ENCODE data around the gene CD79B.
"Not testable (repeated sequence)": the region's sequence is repeated elsewhere in the genome, so short reads cannot be mapped to it uniquely, and the experiment has no call there.

The CD79B gene

GRCh38 chr17:63911041-63911635, 21.0 kb downstream of the CD79B start, which contains the start of gene CSHL1:
Gene CSHL1 (minus strand): TSS chr17:63911258. CDS start chr17:63911196, 62 bp downstream.
- no peak within 1 kb of the TSS for H3K4me3 ChIP-seq (ENCODE audit: low read length)
- no peaks in the 10 kb centered on the region for H3K4me1 ChIP-seq (ENCODE audit: control insufficient read depth, insufficient read depth, low read length)
- H3K9ac ChIP-seq (ENCODE audit: low read length) = no peak within 1 kb of the TSS

GRCh38 chr17:63910096-63910495, 22.0 kb downstream of the CD79B start:
- H3K4me3 ChIP-seq (ENCODE audit: low read length) = no peak overlapping the region
- no peaks in the 10 kb centered on the region for H3K36me3 ChIP-seq (ENCODE audit: control insufficient read depth, insufficient read depth, low read length)
- H3K27me3 ChIP-seq (ENCODE audit: control insufficient read depth, insufficient read depth, low read length) = peaks cover 3% of the 10 kb centered on the region
- no peaks in the 10 kb centered on the region for H3K4me1 ChIP-seq (ENCODE audit: control insufficient read depth, insufficient read depth, low read length)
- H3K27ac ChIP-seq (ENCODE audit: low read depth, low read length) = no peak overlapping the region
- no peak overlapping the region for H3K9ac ChIP-seq (ENCODE audit: low read length)

More at GRCh38 chr17:63911041-63911635, 21.0 kb downstream of the CD79B start, which contains the start of gene CSHL1:
- no peaks in the 10 kb centered on the region for H3K36me3 ChIP-seq (ENCODE audit: control insufficient read depth, insufficient read depth, low read length)
- peaks cover 3% of the 10 kb centered on the region for H3K27me3 ChIP-seq (ENCODE audit: control insufficient read depth, insufficient read depth, low read length)
- H3K27ac ChIP-seq (ENCODE audit: low read depth, low read length) = no peak within 1 kb of the TSS

GRCh38 chr17:63909586-63909985, 22.5 kb downstream of the CD79B start:
- H3K4me1 ChIP-seq (ENCODE audit: control insufficient read depth, insufficient read depth, low read length); H3K27ac ChIP-seq (ENCODE audit: low read depth, low read length); H3K4me3 ChIP-seq (ENCODE audit: low read length); H3K36me3 ChIP-seq (ENCODE audit: control insufficient read depth, insufficient read depth, low read length); H3K9ac ChIP-seq (ENCODE audit: low read length); H3K27me3 ChIP-seq (ENCODE audit: control insufficient read depth, insufficient read depth, low read length): not testable (repeated sequence)

DNA sequence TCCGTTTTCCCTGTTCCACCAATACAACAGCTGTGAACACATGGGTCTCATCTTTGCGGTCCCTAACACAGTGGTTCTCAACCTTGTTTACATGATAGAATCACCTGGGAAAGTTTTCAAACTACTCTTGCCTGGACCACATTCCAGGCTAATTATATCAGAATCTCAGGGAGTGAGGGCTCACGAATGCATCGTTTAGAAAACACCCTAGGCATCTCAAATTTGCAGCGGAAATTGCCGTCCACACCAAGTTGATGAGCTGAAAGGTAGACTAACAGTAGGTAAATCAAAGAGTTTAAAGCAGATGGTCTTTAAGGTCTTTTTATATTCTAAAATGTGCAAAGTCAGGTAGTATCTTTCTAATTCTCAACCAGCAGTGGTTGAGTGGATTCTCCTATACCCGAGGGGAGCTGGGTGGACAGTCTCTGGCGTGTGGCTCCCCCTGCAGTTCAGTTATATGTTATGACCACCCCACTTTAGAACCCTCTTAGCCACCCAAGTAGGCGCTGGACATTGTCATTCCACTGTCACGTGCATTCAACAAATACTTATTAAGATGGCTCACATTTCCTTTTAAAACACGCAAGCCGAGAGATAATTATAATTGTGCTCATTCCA, 24.9 kb downstream of the CD79B start:
- H3K36me3 ChIP-seq (ENCODE audit: control insufficient read depth, insufficient read depth, low read length); H3K4me1 ChIP-seq (ENCODE audit: control insufficient read depth, insufficient read depth, low read length); H3K27ac ChIP-seq (ENCODE audit: low read depth, low read length); H3K4me3 ChIP-seq (ENCODE audit: low read length); H3K9ac ChIP-seq (ENCODE audit: low read length); H3K27me3 ChIP-seq (ENCODE audit: control insufficient read depth, insufficient read depth, low read length): not testable (repeated sequence)

DNA sequence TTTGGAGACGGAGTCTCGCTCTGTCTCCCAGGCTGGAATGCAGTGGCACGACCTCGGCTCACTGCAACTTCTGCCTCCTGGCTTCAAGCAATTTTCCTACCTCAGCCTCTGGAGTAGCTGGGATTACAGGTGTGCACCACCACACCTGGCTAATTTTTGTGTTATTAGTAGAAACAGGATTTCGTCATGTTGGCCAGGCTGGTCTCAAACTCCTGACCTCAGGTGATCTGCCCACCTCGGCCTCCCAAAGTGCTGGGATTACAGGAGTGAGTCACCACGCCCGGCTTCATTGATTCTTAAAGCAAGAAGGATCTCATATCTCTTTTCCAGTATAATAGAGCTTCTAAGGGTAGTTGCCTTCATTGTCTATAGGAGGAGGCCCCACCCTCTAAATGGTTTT, 27.3 kb downstream of the CD79B start:
- not testable (repeated sequence) for H3K4me1 ChIP-seq (ENCODE audit: control insufficient read depth, insufficient read depth, low read length); H3K36me3 ChIP-seq (ENCODE audit: control insufficient read depth, insufficient read depth, low read length); H3K27ac ChIP-seq (ENCODE audit: low read depth, low read length); H3K9ac ChIP-seq (ENCODE audit: low read length); H3K27me3 ChIP-seq (ENCODE audit: control insufficient read depth, insufficient read depth, low read length); H3K4me3 ChIP-seq (ENCODE audit: low read length)

- H3K4me1 ChIP-seq (ENCODE audit: control insufficient read depth, insufficient read depth, low read length); H3K9ac ChIP-seq (ENCODE audit: low read length); H3K27me3 ChIP-seq (ENCODE audit: control insufficient read depth, insufficient read depth, low read length); H3K36me3 ChIP-seq (ENCODE audit: control insufficient read depth, insufficient read depth, low read length); H3K27ac ChIP-seq (ENCODE audit: low read depth, low read length); H3K4me3 ChIP-seq (ENCODE audit: low read length): not testable (repeated sequence)
These were observed 28.3 kb downstream of the CD79B start for GRCh38 chr17:63903787-63904201.

DNA sequence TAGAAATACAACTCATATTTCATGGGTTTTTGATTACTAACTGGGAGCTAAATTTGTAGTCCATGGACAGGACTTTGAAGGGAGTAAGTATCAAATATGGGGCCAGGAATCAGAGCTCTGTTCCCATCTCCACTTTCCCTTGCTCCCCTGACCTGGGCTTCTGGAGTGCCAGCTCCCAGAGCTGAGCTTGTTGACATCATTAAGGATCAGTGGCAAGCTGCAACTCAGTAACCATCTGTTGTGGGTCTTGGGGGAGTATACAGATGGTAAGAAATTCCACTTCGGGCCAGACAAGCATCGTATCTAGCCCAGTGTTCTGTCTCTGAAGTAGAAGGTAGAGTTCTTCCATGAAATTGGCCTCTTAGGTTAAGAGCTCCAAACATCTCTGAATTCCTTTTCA, 30.2 kb downstream of the CD79B start:
- H3K9ac ChIP-seq (ENCODE audit: low read length); H3K27me3 ChIP-seq (ENCODE audit: control insufficient read depth, insufficient read depth, low read length); H3K36me3 ChIP-seq (ENCODE audit: control insufficient read depth, insufficient read depth, low read length); H3K4me1 ChIP-seq (ENCODE audit: control insufficient read depth, insufficient read depth, low read length); H3K4me3 ChIP-seq (ENCODE audit: low read length); H3K27ac ChIP-seq (ENCODE audit: low read depth, low read length): not testable (repeated sequence)

DNA sequence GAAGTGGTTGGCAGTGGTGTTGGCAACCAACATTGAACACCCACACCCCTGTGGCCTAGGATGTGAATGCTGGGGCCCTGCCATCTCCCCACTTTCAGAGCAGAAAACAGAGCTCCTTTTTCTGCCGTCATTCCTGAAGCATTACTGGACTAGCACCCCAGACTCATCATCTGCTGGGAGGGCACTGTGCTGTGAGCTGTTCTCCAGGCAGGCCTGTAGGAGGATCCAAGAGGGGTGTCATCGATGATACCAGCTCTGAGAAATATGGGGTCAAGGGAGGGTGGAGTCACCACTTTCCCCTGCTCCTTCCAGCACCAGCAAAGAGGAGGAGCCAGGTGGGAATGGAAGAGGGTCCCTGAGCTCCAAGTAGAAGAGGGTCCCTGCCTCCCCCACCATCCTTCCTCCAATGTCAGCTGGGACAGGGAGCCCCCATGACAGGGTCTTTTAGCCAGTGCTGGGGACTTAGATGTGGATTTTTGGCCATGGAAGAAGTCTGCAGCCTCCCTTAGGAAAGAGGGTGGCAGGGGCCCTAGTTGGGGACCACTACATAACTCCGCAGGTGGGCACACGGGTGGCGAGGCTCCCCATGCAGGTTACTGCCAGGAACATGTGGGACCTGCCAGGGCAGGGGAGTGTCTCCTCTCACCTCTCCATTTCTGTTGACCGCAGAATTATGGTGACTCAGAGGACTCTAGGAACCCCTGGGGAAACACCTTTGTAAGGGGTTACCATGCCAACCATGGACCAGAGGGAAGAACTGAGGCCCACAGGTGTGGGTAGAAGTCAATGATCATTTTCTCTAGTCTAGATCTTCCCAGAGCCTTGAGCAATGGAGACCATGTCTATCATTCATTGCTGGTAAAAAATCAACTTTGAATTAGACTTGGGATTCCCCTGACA, 33.0 kb downstream of the CD79B start:
- H3K4me3 ChIP-seq (ENCODE audit: low read length); H3K36me3 ChIP-seq (ENCODE audit: control insufficient read depth, insufficient read depth, low read length); H3K9ac ChIP-seq (ENCODE audit: low read length); H3K27ac ChIP-seq (ENCODE audit: low read depth, low read length); H3K4me1 ChIP-seq (ENCODE audit: control insufficient read depth, insufficient read depth, low read length); H3K27me3 ChIP-seq (ENCODE audit: control insufficient read depth, insufficient read depth, low read length): not testable (repeated sequence)

- not testable (repeated sequence) for H3K4me3 ChIP-seq (ENCODE audit: low read length); H3K4me1 ChIP-seq (ENCODE audit: control insufficient read depth, insufficient read depth, low read length); H3K27ac ChIP-seq (ENCODE audit: low read depth, low read length); H3K27me3 ChIP-seq (ENCODE audit: control insufficient read depth, insufficient read depth, low read length); H3K36me3 ChIP-seq (ENCODE audit: control insufficient read depth, insufficient read depth, low read length); H3K9ac ChIP-seq (ENCODE audit: low read length)
These were observed 35.4 kb downstream of the CD79B start, which contains the start of gene CSH1 for GRCh38 chr17:63896524-63897354. Gene CSH1 (minus strand): TSS chr17:63896574. CDS start chr17:63896511, 63 bp downstream.

DNA sequence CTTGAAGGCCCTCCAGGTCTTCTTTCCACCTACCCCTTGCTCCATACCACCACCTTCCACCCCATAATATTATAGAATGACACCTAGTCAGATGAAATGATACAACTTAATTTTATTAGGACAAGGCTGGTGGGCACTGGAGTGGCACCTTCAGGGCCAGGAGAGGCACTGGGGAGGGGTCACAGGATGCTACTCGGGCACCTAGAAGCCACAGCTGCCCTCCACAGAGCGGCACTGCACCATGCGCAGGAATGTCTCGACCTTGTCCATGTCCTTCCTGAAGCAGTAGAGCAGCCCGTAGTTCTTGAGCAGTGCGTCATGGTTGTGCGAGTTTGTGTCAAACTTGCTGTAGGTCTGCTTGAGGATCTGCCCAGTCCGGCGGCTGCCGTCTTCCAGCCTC, 37.3 kb downstream of the CD79B start:
- H3K4me3 ChIP-seq (ENCODE audit: low read length); H3K27ac ChIP-seq (ENCODE audit: low read depth, low read length); H3K9ac ChIP-seq (ENCODE audit: low read length); H3K27me3 ChIP-seq (ENCODE audit: control insufficient read depth, insufficient read depth, low read length); H3K4me1 ChIP-seq (ENCODE audit: control insufficient read depth, insufficient read depth, low read length); H3K36me3 ChIP-seq (ENCODE audit: control insufficient read depth, insufficient read depth, low read length): not testable (repeated sequence)

- H3K36me3 ChIP-seq (ENCODE audit: control insufficient read depth, insufficient read depth, low read length); H3K27me3 ChIP-seq (ENCODE audit: control insufficient read depth, insufficient read depth, low read length); H3K9ac ChIP-seq (ENCODE audit: low read length); H3K4me3 ChIP-seq (ENCODE audit: low read length); H3K4me1 ChIP-seq (ENCODE audit: control insufficient read depth, insufficient read depth, low read length); H3K27ac ChIP-seq (ENCODE audit: low read depth, low read length): not testable (repeated sequence)
These were observed 38.1 kb downstream of the CD79B start for GRCh38 chr17:63894021-63894420.
